Epidermal melanocyte (primary cell): ENCODE data around the gene UEVLD.

Source experiments
- DNase-seq: peaks from one replicate; pipeline ENCODE4 v3.0.0; 2011; ENCODE audit warnings: low spot score; ENCODE audit not compliant: insufficient read length

UEVLD gene

DNA sequence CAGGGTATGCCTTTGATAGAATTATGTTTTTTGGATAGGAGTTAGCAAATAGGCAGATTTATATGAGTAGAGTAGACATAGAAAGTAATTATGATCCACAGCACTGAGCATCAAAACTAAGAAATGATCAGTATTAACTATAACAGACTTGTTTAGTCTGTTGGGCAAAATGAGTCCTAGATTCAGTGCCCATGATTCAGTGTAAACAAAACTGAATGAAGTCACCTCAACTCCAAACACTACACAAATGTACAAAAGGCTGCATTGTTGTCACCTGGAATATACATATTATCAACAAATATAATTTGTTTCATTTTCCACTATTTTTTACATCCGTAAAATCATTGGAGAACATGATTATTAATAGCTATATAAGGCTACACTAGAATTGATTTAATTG, 6.7 kb downstream of the UEVLD start:
- DNase-seq: no peak

GRCh38 chr11:18580113-18580766, 8.3 kb downstream of the UEVLD start:
- DNase-seq: no peak

- no peak for DNase-seq
Measured at GRCh38 chr11:18578975-18579598, 9.4 kb downstream of the UEVLD start.

GRCh38 chr11:18575361-18575760, 13.2 kb downstream of the UEVLD start:
- DNase-seq: no peak

- no peak for DNase-seq
Measured at GRCh38 chr11:18567081-18567480, 21.5 kb downstream of the UEVLD start.

GRCh38 chr11:18566406-18566805, 22.1 kb downstream of the UEVLD start:
- DNase-seq: no peak

DNA sequence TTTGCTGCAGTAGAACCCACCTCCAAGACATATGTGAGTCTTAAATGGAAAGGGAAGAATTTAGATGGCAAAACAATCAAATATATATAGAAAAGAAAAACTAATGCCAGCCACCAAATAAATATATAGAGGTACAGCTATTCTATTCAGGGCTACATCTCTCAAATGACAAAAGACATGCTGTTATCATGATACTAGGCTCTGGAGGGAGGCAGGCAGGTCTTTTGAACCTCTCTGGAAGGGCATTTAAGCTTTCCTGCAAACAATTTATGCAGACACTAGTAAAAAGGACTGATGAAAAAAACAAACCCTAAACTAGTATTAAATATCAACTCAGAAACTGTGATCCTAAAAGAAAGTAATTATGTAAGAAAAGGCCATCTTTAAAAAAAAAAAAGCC, 24.4 kb downstream of the UEVLD start:
- DNase-seq: no peak

DNA sequence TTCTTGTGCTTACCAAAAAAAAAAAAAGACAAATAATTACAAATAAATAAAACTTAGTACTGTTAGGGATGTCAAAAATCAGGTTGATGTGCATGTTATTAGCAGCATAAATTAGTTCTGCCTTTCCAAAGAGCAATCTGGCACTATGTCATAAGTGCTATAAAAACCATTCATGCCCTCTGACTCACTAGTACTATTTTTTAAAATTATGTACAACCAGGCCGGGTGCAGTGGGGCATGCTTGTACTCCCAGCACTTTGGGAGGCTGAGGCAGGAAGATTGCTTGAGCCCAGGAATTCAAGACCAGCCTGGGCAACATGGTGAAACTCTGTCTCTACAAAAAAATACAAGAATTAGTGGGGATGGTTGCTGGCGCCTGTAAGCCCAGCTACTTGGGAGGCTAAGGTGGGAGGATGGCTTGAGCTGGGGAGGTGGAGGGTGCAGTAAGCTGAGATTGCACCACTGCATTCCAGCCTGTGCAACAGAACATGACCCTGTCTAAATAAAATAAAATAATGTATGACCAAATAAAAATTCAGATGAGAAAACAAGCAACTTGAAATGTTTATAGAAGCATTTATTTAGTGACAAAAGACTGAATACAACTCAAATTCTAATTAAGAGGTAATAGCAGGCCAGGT, 25.3 kb downstream of the UEVLD start:
- no peak for DNase-seq

GRCh38 chr11:18548001-18548400, 40.5 kb downstream of the UEVLD start:
- no peak for DNase-seq

DNA sequence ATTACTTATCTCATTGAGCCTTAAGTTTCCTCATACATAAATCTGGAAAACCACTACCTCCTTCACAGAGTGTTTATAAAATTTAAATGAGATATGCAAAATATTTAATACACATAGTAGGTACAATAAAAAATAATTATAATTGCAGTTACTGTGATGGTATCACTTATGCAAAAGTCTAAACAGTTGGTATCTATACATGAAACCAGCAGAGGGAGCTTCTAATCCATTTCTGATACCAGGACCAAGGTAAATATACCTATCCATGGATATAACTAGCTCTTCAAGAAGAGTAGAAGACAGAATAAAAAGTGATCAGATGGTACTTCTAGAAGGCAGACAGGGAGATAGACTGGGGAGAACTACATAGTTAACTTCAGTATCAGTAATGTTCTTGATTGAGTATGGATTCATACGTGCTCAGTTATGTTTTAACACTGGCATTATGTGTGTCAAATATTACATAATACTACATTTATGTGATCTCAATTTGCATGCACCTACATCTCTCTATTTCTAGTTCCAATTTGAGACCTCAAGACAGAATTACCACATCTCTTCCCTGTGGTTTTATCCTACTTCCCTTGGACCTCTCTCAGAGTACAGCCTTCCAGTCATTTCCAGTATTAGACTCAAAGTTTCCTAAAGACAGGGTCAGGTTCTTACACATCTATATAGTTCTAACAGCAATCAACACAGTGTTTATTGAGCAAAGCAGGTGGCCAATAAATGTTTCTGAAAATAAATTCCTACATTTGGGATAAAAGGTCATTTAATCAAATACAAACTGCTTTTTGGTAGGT, 48.1 kb downstream of the UEVLD start:
- DNase-seq: no peak

GRCh38 chr11:18536209-18536608, 52.3 kb downstream of the UEVLD start:
- no peak for DNase-seq

DNA sequence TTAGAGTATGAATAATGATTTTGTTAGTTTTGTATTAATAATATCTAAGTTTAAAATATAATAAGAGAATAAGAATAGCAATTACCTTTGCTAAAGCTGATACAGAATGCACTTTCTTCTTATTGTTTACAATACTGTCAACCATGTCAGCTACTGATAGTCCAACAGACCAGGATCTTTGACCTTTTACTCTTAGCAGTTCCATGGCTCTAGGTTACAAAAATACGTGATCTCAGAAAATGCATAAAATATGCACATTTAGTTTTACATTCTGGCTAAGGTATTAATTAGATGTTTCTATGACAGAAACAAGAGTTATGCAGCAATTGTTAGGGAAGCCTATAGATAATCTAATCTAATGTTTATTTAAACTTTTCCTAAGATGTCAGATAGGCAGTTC, 54.3 kb downstream of the UEVLD start:
- DNase-seq: no peak

DNA sequence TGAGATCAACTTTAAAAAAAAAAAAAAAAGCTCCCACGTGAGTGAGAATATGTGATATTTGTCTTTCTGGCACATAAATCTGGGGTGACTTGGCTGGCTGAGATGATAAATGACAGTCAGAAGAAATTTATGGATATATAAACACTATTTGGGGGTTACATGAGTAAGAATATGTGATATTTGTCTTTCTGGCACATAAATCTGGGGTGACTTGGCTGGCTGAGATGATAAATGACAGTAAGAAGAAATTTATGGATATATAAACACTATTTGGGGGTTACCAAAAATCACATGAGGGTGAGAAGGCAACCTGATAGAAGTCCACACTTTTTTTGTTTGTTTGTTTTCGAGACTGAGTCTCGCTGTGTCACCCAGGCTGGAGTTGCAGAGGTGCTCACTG, 55.2 kb downstream of the UEVLD start:
- no peak for DNase-seq

GRCh38 chr11:18527512-18527911, 61.0 kb downstream of the UEVLD start:
- peak; percentile 15 for DNase-seq

- peak; percentile 88 for DNase-seq
Measured at GRCh38 chr11:18526521-18527296, 61.8 kb downstream of the UEVLD start, which contains the start of gene TSG101. TSG101 (minus strand) TSS chr11:18526942; CDS start chr11:18526816, 126 bp downstream.

GRCh38 chr11:18526130-18526520, 62.4 kb downstream of the UEVLD start:
- DNase-seq: no peak

DNA sequence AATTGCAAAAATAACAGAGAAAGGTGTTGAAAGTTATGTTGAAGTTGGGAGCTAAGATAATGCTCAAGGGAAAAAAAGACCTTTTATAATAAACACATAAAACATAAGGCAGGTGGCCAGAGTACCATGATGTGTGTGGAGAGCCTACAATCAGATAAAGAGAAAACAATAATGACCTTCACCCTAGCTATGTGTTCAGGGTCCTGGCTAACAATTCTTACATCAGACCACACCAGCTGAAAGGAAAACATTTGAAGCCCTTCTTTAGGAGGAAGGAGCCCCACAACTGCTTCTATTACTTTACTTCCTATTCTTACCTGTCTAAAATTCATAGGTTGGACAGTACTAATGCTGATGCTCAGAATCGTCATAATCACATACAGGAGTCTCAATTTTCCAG, 64.3 kb downstream of the UEVLD start:
- DNase-seq: no peak

GRCh38 chr11:18523084-18523483, 65.5 kb downstream of the UEVLD start:
- DNase-seq: no peak

GRCh38 chr11:18522388-18522787, 66.1 kb downstream of the UEVLD start:
- no peak for DNase-seq

GRCh38 chr11:18521122-18521521, 67.4 kb downstream of the UEVLD start:
- no peak for DNase-seq

DNA sequence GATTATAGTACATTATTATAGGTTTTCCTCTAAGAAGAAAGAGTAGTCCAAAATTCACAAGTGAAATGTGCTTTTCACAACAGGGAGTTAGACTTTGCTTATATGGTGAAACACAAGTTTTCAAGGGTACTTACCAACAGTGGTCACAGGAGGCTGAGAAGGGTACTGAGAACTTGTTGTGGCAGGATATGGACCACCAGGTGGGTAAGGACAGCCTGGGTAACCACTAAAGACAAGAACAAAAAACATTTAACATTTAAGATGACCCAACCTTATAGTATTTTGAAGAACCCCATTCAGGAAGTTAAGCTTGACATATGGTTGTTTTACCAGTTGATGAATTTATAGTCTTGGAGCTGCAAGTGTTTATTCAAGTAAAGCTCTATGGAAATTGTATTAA, 86.2 kb downstream of the UEVLD start:
- DNase-seq: no peak
